Measurements from ENCODE around the gene DOLK.

Gene DOLK

DNA sequence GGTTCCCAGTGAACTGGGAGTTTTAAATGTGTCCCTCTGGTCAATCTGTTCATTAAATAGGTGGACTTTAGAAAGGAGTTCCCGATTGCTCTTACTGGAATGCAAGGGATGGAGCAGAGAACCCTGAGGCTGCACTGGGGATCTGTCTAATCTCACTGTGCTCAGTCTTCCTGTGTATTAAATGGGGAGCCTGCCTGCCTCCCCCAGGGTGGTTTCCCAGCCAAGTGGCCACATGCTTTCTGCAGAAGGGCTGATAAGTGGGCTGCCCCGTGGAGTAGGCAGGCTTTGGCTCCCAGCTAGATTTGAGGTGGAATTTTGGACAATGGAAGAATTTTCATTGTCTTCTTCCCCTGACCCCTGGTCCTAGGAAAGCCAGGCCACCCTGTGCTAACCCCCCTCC lies 40.7 kb downstream of the DOLK start:
- DNase-seq (ENCODE audit: low read depth in 2 of 2): no peak

DNA sequence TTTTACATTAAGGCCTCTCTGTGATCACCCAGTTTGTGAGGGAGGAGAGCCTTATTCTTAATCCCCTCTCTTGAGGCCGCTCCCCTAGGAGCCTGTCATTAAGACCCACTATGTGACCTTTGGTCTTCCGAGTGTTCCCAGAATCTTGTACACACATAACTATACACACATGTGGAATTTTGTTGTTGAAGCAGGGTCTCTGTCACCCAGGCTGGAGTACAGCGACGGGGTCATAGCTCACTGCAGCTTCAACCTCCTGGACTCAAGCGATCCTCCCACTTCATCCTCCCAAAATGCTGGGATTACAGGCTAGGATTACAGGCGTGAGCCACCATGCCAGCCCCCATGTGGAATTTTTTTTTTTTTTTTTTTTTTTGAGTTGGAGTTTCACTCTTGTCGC lies 41.4 kb downstream of the DOLK start:
- DNase-seq (ENCODE audit: low read depth in 2 of 2): no peak

DNA sequence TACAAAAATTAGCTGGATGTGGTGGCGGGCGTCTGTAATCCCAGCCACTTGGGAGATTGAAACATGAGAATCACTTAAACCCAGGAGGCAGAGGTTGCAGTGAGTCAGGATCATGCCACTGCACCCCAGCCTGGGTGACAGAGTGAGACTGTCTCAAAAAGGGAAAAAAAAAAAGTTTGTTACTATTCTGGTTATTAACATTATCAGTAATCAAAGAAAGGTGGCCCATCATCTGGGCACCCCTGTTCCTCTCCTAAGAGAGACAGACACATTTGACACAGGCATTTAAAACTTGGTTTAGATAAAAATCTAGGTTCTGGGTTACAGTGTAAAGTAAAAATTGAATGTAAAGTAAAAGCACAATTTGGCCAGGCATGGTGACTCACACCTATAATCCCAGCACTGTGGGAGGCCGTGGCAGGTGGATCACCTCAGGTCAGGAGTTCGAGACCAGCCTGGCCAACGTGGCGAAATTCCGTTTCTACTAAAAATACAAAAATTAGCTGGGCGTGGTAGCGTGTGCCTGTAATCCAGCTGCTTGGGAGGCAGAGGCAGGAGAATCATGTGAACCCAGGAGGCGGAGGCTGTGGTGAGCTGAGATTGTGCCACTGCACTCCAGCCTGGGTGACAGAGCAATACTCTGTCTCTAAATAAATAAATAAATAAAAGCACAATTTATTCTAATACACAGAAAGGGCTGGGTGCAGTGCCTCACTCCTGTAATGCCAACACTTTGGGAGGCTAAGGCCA lies 43.4 kb downstream of the DOLK start:
- no peak for DNase-seq (ENCODE audit: low read depth in 2 of 2)

DNA sequence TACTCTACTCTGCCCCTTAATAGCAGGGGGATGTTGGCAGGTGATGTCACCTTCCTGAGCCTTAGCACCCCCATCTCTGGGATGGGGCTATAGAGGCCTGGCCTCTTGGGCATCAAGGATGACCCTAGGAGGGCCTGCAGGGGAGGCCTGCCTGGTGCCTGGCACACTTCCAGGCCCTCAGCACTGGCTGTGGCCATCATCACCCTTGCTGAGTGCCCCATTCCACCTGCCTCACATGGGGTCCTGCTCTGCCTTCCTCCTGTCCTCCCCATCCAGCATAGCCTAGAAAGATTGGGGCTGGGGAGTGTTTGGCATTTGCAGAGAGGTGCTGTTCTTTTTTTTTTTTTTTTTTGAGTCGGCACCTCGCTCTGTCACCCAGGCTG lies 44.3 kb downstream of the DOLK start:
- no peak for DNase-seq (ENCODE audit: low read depth in 2 of 2)

DNA sequence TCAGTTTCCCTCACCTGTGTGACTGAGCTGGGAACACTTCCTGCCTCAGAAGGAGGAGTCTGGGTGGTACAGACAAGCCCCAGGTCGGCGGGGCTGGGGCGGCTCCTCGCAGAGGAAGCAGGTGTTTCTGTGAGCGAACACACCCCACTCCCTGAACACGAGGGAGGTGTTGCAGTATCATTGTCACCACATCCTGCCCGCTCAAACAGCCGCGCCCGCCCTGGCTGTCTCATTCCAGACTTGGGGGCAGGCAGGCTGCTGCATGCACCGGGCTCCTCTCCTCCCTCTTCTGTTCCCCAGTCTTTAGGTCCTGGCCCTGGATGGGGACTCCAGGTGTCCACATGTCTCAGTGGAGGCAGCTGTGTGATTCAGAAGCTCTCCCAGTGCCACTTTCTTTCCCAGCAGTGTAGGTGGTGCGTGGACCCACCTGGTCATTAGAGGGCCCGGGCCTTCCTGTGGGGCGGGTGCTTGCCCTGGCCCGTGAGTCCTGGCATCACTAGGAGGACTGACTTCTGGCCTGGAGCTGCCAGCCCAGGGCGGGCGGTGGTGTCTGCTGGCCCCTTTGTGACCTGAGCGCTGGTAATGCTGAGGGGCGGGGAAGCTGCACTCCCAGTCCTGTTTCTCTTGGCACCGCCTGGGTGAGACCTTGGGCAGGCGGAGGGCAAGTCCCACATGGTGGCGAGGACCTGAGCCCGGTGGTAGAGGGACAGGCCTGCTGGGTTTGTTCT lies 44.9 kb downstream of the DOLK start:
- peak; percentile 60 to 75 for DNase-seq (ENCODE audit: low read depth in 2 of 2)

DNA sequence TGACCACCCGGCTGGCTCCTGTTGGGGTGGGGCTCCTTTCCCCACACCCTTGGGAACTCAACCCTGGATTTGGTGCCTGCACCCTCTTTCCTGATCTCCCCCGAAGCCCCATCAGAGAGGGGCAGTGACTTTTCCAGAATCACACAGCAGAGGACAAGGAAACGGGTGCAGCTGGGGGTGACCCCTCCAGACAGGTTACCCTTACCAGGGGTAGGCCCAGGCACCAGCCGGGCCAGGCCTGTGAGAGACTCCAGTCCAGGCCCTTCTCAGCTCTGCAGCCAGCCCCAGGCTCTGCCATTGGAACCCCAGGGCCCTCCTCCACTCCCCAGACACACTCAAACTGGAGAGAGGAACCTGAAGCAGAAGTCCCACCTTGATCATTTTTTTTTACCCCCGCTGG lies 45.6 kb downstream of the DOLK start:
- no peak for DNase-seq (ENCODE audit: low read depth in 2 of 2)

DNA sequence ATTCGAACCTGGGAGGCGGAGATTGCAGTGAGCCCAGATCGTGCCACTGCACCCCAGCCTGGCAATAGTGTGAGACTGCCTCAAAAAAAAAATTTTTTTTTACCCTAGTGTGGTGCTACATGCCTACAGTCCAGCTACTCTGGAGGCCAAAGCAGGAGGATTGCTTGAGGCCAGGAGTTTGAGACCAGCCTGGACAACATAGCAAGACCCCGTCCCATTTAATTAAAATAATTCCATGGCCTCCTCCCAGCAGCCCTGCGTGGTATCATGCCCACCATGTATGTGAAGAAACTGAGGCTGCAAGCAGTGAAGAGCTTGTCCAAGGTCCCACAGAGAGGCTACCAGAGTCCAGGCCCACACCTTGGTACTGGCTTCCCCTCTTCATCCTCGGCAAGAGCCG lies 46.0 kb downstream of the DOLK start:
- no peak for DNase-seq (ENCODE audit: low read depth in 2 of 2)

DNA sequence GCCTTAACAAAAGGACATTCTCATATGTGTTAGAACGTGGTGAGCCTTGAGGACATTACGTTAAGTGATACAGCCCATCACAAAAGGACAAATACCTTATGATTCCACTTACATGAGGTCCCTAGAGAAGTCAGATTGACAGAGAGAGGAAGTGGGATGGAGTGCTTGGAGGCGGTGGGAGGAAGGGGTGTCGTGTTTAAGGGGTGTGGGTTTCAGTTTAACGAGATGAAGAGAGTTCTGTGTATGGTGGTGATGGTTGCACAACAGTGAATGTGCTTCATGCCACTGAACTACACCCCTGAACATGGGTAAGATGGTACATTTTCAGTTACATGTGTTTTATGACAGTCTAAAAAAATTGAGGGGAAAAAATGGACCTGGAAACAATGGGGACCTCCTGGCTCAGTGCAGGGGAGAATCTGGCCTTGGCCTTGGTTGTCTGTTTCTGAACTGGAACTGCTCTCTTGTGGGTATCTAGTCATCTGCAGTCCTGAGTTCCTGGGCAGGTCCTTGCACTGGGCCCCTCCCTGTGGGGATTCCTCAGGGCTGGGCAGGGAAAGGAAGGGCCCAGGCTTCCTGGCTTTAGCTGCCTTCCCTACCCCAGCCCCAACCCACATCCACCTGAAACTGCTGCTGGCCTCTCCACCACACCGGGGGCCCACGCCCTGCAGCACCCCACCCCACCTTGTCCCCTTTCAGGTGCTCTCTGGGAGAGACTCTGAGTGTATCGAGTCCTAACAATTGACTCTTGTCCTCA lies 47.7 kb downstream of the DOLK start:
- DNase-seq (ENCODE audit: low read depth in 2 of 2): no peak

DNA sequence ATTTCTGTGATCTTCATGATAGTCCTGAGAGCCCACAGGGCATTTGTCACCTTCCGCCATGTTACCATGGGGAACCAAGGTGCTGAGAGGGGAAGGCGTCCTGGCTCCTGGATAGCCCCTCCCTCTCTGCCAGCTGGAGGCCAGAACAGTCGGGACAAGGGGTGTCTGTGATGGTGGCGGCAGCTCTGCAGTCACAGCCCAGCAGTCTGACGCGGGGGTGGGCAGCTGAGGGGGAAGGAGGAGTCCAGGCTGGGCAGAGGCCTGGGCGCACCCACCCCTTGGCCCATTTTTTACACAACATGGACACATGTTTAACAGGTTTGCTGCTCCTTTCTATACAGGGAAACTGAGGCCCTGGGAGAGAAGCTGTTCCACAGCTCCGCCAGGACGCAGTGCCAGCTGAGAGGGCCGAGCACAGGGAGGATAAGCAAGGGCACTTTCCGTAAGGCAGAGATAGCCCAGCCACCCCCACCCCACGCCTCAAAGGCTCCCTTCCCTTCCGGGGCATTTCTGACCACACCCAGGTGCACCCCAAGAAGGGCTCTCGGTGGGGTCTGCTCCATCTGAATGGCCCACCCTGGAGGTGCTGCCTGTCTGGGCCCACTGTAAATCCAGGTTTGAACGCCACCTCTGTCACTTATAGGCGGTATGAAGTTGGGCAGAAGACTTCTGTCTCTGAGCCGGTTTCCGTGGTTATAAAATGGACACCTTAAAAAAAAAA lies 48.4 kb downstream of the DOLK start:
- DNase-seq (ENCODE audit: low read depth in 2 of 2): no peak

DNA sequence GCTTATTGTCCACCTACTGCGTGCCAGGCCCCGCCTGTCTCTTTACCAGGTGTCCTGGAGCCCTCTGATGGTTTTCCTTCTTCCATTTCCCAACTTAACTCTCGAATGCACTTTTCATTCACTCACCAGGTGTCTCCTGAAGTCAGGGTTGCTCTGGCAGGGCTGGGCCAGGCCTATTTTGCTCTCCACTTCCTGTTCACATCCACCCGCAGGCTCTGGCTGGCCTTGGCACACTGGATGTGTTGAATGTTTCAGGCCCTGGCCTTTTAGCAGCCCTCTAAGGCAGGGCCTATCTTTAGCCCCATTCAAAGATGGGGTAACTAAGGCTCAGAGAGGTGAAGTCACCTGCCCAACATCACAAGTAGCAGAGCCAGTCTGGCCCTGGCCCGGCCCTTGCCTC lies 49.0 kb downstream of the DOLK start:
- no peak for DNase-seq (ENCODE audit: low read depth in 2 of 2)

DNA sequence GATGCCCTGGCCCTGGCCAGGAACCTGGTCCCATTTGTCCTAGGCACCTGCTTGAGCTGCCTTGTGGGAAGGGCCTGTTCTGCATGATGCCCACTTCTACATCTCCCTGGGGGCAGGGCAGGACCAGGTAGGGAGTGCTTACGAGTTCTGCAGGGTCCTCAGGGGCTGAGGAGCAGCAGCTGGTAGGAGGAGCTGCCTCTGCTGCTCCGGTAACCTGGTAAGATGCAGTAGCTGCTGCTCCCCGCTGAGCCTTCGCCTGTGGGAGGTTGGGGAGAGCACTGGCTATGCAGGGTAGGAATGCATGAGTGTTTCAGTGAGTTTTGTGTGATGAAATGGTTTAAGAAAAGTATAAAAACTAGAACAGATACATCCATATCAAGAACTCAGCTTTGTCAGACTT lies 51.8 kb downstream of the DOLK start:
- no peak for DNase-seq (ENCODE audit: low read depth in 2 of 2)
